ENCODE results near the gene SCNN1A.

The SCNN1A gene

DNA sequence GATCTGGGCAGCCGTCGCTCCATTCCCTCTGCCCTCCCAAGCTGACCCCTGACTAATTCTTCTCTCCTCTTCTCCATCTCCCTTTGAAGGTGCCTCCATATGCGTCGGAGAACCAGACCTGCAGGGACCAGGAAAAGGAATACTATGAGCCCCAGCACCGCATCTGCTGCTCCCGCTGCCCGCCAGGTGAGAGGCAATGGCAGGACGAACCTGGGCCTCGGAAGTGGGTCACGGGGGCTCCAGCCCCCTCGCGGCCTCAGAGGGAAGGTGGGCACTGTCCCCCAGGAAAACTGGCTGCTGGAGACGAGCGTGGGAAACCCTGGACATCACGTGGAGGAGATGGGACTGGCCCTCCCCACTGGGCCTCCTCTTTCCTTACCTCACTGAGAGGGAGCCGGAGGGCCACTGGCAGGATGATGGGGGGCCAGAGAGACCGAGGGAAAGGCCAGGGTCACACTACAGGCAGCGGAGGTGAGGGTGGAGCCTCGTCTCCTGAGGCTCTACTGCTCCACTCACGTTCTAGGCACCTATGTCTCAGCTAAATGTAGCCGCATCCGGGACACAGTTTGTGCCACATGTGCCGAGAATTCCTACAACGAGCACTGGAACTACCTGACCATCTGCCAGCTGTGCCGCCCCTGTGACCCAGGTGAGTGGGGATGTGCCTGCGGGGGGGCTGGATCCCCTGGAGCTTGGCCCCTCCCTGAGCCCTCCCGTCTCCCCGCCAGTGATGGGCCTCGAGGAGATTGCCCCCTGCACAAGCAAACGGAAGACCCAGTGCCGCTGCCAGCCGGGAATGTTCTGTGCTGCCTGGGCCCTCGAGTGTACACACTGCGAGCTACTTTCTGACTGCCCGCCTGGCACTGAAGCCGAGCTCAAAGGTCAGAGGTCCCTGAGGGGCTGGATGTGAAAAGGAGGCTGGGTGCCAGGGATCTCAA is 9.4 kb upstream of the SCNN1A start:
- Histone ChIP-seq H3K27me3 (replicated peaks; ENCODE audit: control insufficient read depth, insufficient read depth, low read length, poor library complexity, severe bottlenecking) (peaks cover 13% of the 10 kb centered on the region), H3K27ac (ENCODE audit: insufficient read depth, low read length, poor library complexity, severe bottlenecking) (no peak overlapping the region), H3K36me3 (ENCODE audit: control insufficient read depth, insufficient read depth, low read length) (no peaks in the 10 kb centered on the region), H3K4me1 (ENCODE audit: control insufficient read depth, insufficient read depth, low read length, poor library complexity, severe bottlenecking) (peaks cover 4% of the 10 kb centered on the region), H3K4me3 (ENCODE audit: insufficient read depth, low read depth, low read length, poor library complexity, severe bottlenecking) (no peak overlapping the region), H3K9me3 (ENCODE audit: control insufficient read depth, low read length) (no peaks in the 10 kb centered on the region)
- DNase-seq: no peak

GRCh38 chr12:6383572-6384498 is 8.5 kb upstream of the SCNN1A start, which contains the start of gene LTBR:
TSS of gene LTBR (plus strand) at chr12:6384162. CDS start at chr12:6384359, 197 bp downstream.
- Histone ChIP-seq H3K4me1 (ENCODE audit: control insufficient read depth, insufficient read depth, low read length, poor library complexity, severe bottlenecking) (peaks cover 4% of the 10 kb centered on the region), H3K4me3 (ENCODE audit: insufficient read depth, low read depth, low read length, poor library complexity, severe bottlenecking) (peak within 1 kb of the TSS; percentile 17), H3K36me3 (ENCODE audit: control insufficient read depth, insufficient read depth, low read length) (no peaks in the 10 kb centered on the region), H3K27ac (ENCODE audit: insufficient read depth, low read length, poor library complexity, severe bottlenecking) (no peak within 1 kb of the TSS), H3K27me3 (replicated peaks; ENCODE audit: control insufficient read depth, insufficient read depth, low read length, poor library complexity, severe bottlenecking) (peaks cover 13% of the 10 kb centered on the region), H3K9me3 (ENCODE audit: control insufficient read depth, low read length) (no peaks in the 10 kb centered on the region)
- no peak for DNase-seq

DNA sequence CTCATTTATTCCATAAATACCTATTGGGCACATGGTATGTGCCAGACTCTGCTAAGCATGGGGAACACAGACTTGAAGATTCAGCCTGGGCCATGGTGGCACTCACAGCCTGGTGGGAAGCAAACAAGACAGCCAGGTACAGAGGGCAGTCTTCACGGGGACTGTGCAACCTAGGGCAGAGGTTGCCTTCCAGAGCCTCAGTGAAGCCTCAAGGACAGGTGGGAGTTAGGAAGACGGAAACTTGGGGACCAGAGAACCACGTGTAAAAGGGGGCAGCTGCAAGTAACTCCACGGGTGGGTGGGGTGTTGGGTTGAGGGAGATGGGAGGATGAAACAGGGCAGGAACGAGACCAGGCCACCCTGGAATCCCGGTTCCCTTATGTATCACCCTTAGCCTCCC is 7.6 kb upstream of the SCNN1A start:
- Histone ChIP-seq H3K9me3 (ENCODE audit: control insufficient read depth, low read length) (no peaks in the 10 kb centered on the region), H3K4me1 (ENCODE audit: control insufficient read depth, insufficient read depth, low read length, poor library complexity, severe bottlenecking) (peaks cover 4% of the 10 kb centered on the region), H3K27me3 (replicated peaks; ENCODE audit: control insufficient read depth, insufficient read depth, low read length, poor library complexity, severe bottlenecking) (peaks cover 13% of the 10 kb centered on the region), H3K27ac (ENCODE audit: insufficient read depth, low read length, poor library complexity, severe bottlenecking) (no peak overlapping the region), H3K36me3 (ENCODE audit: control insufficient read depth, insufficient read depth, low read length) (no peaks in the 10 kb centered on the region), H3K4me3 (ENCODE audit: insufficient read depth, low read depth, low read length, poor library complexity, severe bottlenecking) (no peak overlapping the region)
- DNase-seq: no peak

- H3K4me1 ChIP-seq (ENCODE audit: control insufficient read depth, insufficient read depth, low read length, poor library complexity, severe bottlenecking): peaks cover 7% of the 10 kb centered on the region
- peaks cover 13% of the 10 kb centered on the region for H3K27me3 ChIP-seq (replicated peaks; ENCODE audit: control insufficient read depth, insufficient read depth, low read length, poor library complexity, severe bottlenecking)
- H3K27ac ChIP-seq (ENCODE audit: insufficient read depth, low read length, poor library complexity, severe bottlenecking): no peak overlapping the region
- DNase-seq: no peak
- H3K9me3 ChIP-seq (ENCODE audit: control insufficient read depth, low read length): no peaks in the 10 kb centered on the region
- H3K4me3 ChIP-seq (ENCODE audit: insufficient read depth, low read depth, low read length, poor library complexity, severe bottlenecking): no peak overlapping the region
- H3K36me3 ChIP-seq (ENCODE audit: control insufficient read depth, insufficient read depth, low read length): no peaks in the 10 kb centered on the region
These were observed 7.0 kb upstream of the SCNN1A start for GRCh38 chr12:6382371-6382770.

DNA sequence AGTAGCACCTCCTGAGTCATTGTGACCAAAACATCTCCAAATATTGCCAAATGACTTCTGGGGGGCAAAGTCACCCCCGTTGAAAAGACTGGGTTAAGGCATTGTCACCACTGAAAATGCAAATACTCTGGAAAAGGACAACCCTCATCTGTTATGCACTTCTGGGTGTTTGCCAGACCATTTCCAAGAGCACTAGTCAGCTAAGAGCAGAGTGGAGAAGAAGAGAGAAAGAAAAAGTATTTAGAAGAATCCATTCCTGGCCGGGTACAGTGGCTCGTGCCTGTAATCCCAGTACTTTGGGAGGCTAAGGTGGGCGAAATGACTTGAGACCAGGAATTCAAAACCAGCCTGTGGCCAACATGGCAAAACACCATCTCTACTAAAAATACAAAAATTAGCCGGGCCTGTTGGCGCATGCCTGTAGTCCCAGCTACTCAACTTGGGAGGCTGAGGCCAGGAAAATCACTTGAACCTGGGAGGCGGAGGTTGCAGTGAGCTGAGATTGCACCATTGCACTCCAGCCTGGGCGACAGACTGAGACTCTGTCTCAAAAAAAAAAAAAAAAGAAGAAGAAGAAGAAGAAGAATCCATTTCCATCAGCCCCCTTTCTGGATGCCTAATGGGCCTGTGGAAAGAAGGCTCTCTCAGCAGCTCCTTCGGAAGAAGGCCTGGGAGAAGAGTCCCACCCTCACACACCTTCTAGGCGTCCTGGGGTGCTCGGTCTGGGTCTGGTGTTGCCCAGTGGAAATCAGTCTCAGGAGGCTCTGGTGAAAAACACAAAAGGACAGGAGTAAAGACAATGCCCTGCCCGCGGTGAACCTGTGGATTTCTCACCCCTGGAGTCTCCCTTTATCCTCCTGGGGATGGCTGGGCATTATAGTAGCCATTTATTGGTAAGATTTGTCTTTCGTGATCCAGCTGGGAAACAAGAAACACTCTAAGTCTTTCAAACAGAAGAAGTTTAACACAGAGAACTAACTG is 5.1 kb upstream of the SCNN1A start:
- no peaks in the 10 kb centered on the region for H3K9me3 ChIP-seq (ENCODE audit: control insufficient read depth, low read length)
- H3K36me3 ChIP-seq (ENCODE audit: control insufficient read depth, insufficient read depth, low read length): no peaks in the 10 kb centered on the region
- H3K4me1 ChIP-seq (ENCODE audit: control insufficient read depth, insufficient read depth, low read length, poor library complexity, severe bottlenecking): peaks cover 23% of the 10 kb centered on the region
- H3K27ac ChIP-seq (ENCODE audit: insufficient read depth, low read length, poor library complexity, severe bottlenecking): no peak overlapping the region
- no peak for DNase-seq
- H3K4me3 ChIP-seq (ENCODE audit: insufficient read depth, low read depth, low read length, poor library complexity, severe bottlenecking): no peak overlapping the region
- H3K27me3 ChIP-seq (replicated peaks; ENCODE audit: control insufficient read depth, insufficient read depth, low read length, poor library complexity, severe bottlenecking): peaks cover 13% of the 10 kb centered on the region

GRCh38 chr12:6378709-6379472 is 3.5 kb upstream of the SCNN1A start:
- Histone ChIP-seq H3K36me3 (ENCODE audit: control insufficient read depth, insufficient read depth, low read length) (no peaks in the 10 kb centered on the region), H3K4me3 (ENCODE audit: insufficient read depth, low read depth, low read length, poor library complexity, severe bottlenecking) (no peak overlapping the region), H3K27me3 (replicated peaks; ENCODE audit: control insufficient read depth, insufficient read depth, low read length, poor library complexity, severe bottlenecking) (peaks cover 7% of the 10 kb centered on the region), H3K4me1 (ENCODE audit: control insufficient read depth, insufficient read depth, low read length, poor library complexity, severe bottlenecking) (peaks cover 23% of the 10 kb centered on the region), H3K9me3 (ENCODE audit: control insufficient read depth, low read length) (no peaks in the 10 kb centered on the region), H3K27ac (ENCODE audit: insufficient read depth, low read length, poor library complexity, severe bottlenecking) (no peak overlapping the region)
- no peak for DNase-seq

- H3K27ac ChIP-seq (ENCODE audit: insufficient read depth, low read length, poor library complexity, severe bottlenecking): no peak overlapping the region
- H3K4me3 ChIP-seq (ENCODE audit: insufficient read depth, low read depth, low read length, poor library complexity, severe bottlenecking): no peak overlapping the region
- H3K9me3 ChIP-seq (ENCODE audit: control insufficient read depth, low read length): no peaks in the 10 kb centered on the region
- H3K36me3 ChIP-seq (ENCODE audit: control insufficient read depth, insufficient read depth, low read length): no peaks in the 10 kb centered on the region
- H3K4me1 ChIP-seq (ENCODE audit: control insufficient read depth, insufficient read depth, low read length, poor library complexity, severe bottlenecking): peaks cover 19% of the 10 kb centered on the region
- DNase-seq: no peak
- no peaks in the 10 kb centered on the region for H3K27me3 ChIP-seq (replicated peaks; ENCODE audit: control insufficient read depth, insufficient read depth, low read length, poor library complexity, severe bottlenecking)
These were observed 2.3 kb upstream of the SCNN1A start for GRCh38 chr12:6377667-6377994.

DNA sequence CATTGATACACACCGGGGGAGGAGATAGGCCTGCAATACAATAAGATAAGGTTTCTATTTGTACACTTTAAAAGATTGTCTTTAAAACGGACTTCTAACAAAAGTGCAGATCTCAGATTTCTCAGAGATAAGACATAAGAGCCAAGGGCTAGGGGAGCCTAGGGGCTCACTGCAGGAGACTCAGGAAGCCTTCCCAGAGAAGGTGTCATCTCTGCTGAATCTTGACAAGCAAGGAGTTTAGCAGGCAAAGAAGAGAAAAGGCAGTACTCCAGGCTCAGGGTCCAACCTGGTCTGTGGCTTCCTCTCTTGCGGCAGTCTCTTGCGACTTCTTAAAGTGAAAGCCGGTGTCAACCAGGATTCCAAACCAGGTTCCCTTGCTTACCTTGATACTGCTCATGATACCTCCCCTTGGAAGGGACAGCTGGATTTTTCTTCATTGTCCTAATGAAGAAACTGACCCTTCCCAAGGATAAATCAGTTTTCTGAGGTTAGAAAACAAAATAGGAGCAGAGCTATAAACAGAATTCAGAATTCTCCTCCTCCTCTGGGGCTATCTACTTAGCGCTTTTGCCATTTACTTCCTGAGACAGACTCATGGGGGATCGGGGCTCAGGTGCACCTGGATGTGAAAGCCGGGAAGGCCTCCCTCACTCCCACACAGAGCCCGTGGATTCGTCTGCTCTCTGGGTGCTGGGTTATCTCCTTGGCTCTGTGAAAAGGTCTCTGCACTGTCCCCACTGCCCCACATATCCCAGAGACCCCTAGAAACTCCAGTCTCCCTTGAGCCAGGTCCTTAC is 1.7 kb upstream of the SCNN1A start:
- H3K36me3 ChIP-seq (ENCODE audit: control insufficient read depth, insufficient read depth, low read length): no peaks in the 10 kb centered on the region
- peaks cover 19% of the 10 kb centered on the region for H3K4me1 ChIP-seq (ENCODE audit: control insufficient read depth, insufficient read depth, low read length, poor library complexity, severe bottlenecking)
- no peak for DNase-seq

More for the DNA sequence above, 1.7 kb upstream of the SCNN1A start:
- peak overlapping the region; percentile 36 for H3K4me3 ChIP-seq (ENCODE audit: insufficient read depth, low read depth, low read length, poor library complexity, severe bottlenecking)
- no peaks in the 10 kb centered on the region for H3K9me3 ChIP-seq (ENCODE audit: control insufficient read depth, low read length)
- H3K27me3 ChIP-seq (replicated peaks; ENCODE audit: control insufficient read depth, insufficient read depth, low read length, poor library complexity, severe bottlenecking): no peaks in the 10 kb centered on the region
- H3K27ac ChIP-seq (ENCODE audit: insufficient read depth, low read length, poor library complexity, severe bottlenecking): no peak overlapping the region
